Left colon (tissue), 2 donors: ENCODE measurements around the gene PDE9A. TPM values are rescaled to one million over a fixed set of nuclear protein-coding genes. Genes with fewer than 3 reads are reported as not detected.
"Not testable (repeated sequence)": the region's sequence is repeated elsewhere in the genome, so short reads cannot be mapped to it uniquely, and the experiment has no call there.

Experiments used
- ATAC-seq: fragments of 200-7000 bp; cut with Tn5 transposase; one replicate; pipeline ENCODE4 v1.9.1; 2020; ENCODE audit warnings: mild to moderate bottlenecking, moderate library complexity
- DNase-seq, 2 donors: peaks; one replicate each; pipeline ENCODE4 v3.0.0-alpha.2; 2020
- intact Hi-C, 2 donors: fragments of 100-400 bp; cut with DNase I in 1 of 2; cut with micrococcal nuclease in 1 of 2; formaldehyde crosslinking; loops; one replicate each; pipeline versions ENCODE4 v1.11.2 to v1.14.0; 2022; cut with DNase I, micrococcal nuclease
- total RNA-seq, 2 donors: library from RNA; stranded (reverse); fragmentation: NEBNext Ultra II Directional; extraction: Animal tissue kit (Norgen Biotek cat#: 25700); gene quantifications; one replicate each; pipeline ENCODE4 v1.2.1, GENCODE V29; 2021
- donor health status: DM: no; HTN: no; CAD: no.
- donor health status: DM: yes; HTN: yes; CAD: no.

PDE9A gene
- total RNA-seq, 2 donors from 2014 or later = 117 to 236 TPM

GRCh38 chr21:42621819-42622177 is 31.6 kb upstream of the PDE9A start:
- no peak for DNase-seq
- ATAC-seq = no peak
- intact Hi-C loops = no loop called here

GRCh38 chr21:42622284-42622683 is 31.1 kb upstream of the PDE9A start:
- ATAC-seq (no peak), DNase-seq (peak in 1 of 2 donors; percentile 8)
- intact Hi-C loops = no loop called here

GRCh38 chr21:42623694-42624093 is 29.7 kb upstream of the PDE9A start:
- intact Hi-C loops = no loop called here
- no peak for ATAC-seq
- DNase-seq = peak in 1 of 2 donors; percentile 16

GRCh38 chr21:42624095-42624790 is 29.2 kb upstream of the PDE9A start:
- intact Hi-C loops = no loop called here
- DNase-seq (peak in 1 of 2 donors; percentile 48), ATAC-seq (peak; percentile 90)

- ATAC-seq = no peak
- intact Hi-C loops = no loop called here
- peak in 1 of 2 donors; percentile 0 for DNase-seq
These were observed 28.5 kb upstream of the PDE9A start for GRCh38 chr21:42624936-42625335.

GRCh38 chr21:42626171-42626570 is 27.2 kb upstream of the PDE9A start:
- intact Hi-C loops = no loop called here
- ATAC-seq (no peak), DNase-seq (peak in 1 of 2 donors; percentile 8)

- ATAC-seq = no peak
- peak in 1 of 2 donors; percentile 22 for DNase-seq
- intact Hi-C loops = no loop called here
These were observed 25.7 kb upstream of the PDE9A start for GRCh38 chr21:42627527-42628289.

GRCh38 chr21:42628466-42629061 is 24.9 kb upstream of the PDE9A start:
- ATAC-seq, DNase-seq, intact Hi-C loops: not testable (repeated sequence)

- DNase-seq (peak in 1 of 2 donors; percentile 8), ATAC-seq (no peak)
- intact Hi-C loops = no loop called here
These were observed 23.4 kb upstream of the PDE9A start for GRCh38 chr21:42629933-42630589.

GRCh38 chr21:42630626-42631025 is 22.8 kb upstream of the PDE9A start:
- intact Hi-C loops = no loop called here
- DNase-seq = peak in 1 of 2 donors; percentile 9

GRCh38 chr21:42631142-42631541 is 22.3 kb upstream of the PDE9A start:
- intact Hi-C loops = no loop called here
- DNase-seq (no peak), ATAC-seq (no peak)

More at GRCh38 chr21:42630626-42631025, 22.8 kb upstream of the PDE9A start:
- no peak for ATAC-seq

GRCh38 chr21:42632336-42632751 is 21.1 kb upstream of the PDE9A start:
- ATAC-seq (no peak), DNase-seq (no peak)
- intact Hi-C loops = no loop called here

GRCh38 chr21:42632771-42633690 is 20.4 kb upstream of the PDE9A start:
- DNase-seq (no peak), ATAC-seq (no peak)
- intact Hi-C loops = no loop called here

GRCh38 chr21:42633858-42634257 is 19.6 kb upstream of the PDE9A start:
- DNase-seq (no peak), ATAC-seq (no peak)
- intact Hi-C loops = no loop called here

- no peak for ATAC-seq
These were observed 17.4 kb upstream of the PDE9A start for GRCh38 chr21:42635848-42636519.

GRCh38 chr21:42636520-42637266 is 16.7 kb upstream of the PDE9A start:
- intact Hi-C loops = no loop called here
- ATAC-seq (no peak), DNase-seq (no peak)

More at GRCh38 chr21:42635848-42636519, 17.4 kb upstream of the PDE9A start:
- DNase-seq = no peak
- intact Hi-C loops = no loop called here
